Measurements from ENCODE around the gene NDUFAB1. TPM values are rescaled to one million over a fixed set of nuclear protein-coding genes. Genes with fewer than 3 reads are reported as not detected.

The NDUFAB1 gene
- total and polyA plus RNA-seq, 2 of the 13 experiments (the other 11 are each of a cell fraction or from before 2014, with no cell fraction given), result 221 to 601 TPM

- TF ChIP-seq ZNF484 (CRISPR knock-in tag; IDR thresholded peaks at IDR 0.05; ENCODE audit: borderline replicate concordance, low read depth) (no peak), ZNF451 (CRISPR knock-in tag; IDR thresholded peaks at IDR 0.05) (no peak), DMAP1 (CRISPR knock-in tag; IDR thresholded peaks at IDR 0.05) (no peak), TFDP1 (CRISPR knock-in tag; IDR thresholded peaks at IDR 0.05; ENCODE audit: borderline replicate concordance) (no peak), ZNF382 (CRISPR knock-in tag; IDR thresholded peaks at IDR 0.05; ENCODE audit: borderline replicate concordance) (no peak), ZBTB46 (CRISPR knock-in tag; IDR thresholded peaks at IDR 0.05; ENCODE audit: borderline replicate concordance) (no peak), AFF4 (CRISPR knock-in tag; IDR thresholded peaks at IDR 0.05) (no peak), ZNF580 (CRISPR knock-in tag; IDR thresholded peaks at IDR 0.05; ENCODE audit: borderline replicate concordance, low read depth) (0 out of 2 replicates have a peak, but pooled peaks have one; percentile 31), ATAD3A (CRISPR knock-in tag; IDR thresholded peaks at IDR 0.05) (no peak), ARNT (IDR thresholded peaks at IDR 0.05) (no peak), MAZ (IDR thresholded peaks at IDR 0.05; ENCODE audit: borderline replicate concordance, low read depth, low read length) (no peak), MAZ (CRISPR knock-in tag; IDR thresholded peaks at IDR 0.05; ENCODE audit: low read depth) (no peak), THAP9 (CRISPR knock-in tag; IDR thresholded peaks at IDR 0.05; ENCODE audit: borderline replicate concordance) (no peak), ZNF512 (CRISPR knock-in tag; IDR thresholded peaks at IDR 0.05) (no peak)
Observed at GRCh38 chr16:23537390-23537789, 58.7 kb downstream of the NDUFAB1 start (continued).

All from HepG2 (cell line).